NT2/D1 (cell line): ENCODE measurements around the gene ECM1.

Experiments used
- DNase-seq: peaks from one replicate; pipeline ENCODE4 v3.0.0-alpha.2; 2011; ENCODE audit warnings: low read depth, low spot score
- H3K27me3 ChIP-seq: 2 replicates; pipeline ENCODE4 v1.6.0; 2011; ENCODE audit warnings: mild to moderate bottlenecking; ENCODE audit not compliant: insufficient read length, insufficient read depth
- H3K36me3 ChIP-seq: 2 replicates; pipeline ENCODE4 v1.6.1; 2011; ENCODE audit warnings: mild to moderate bottlenecking, low read length, mixed read lengths; ENCODE audit not compliant: insufficient read depth, insufficient read length
- H3K4me1 ChIP-seq: 2 replicates; pipeline ENCODE4 v1.5.1; 2011; ENCODE audit not compliant: insufficient read depth, insufficient read length
- H3K4me3 ChIP-seq: 2 replicates; pipeline ENCODE4 v1.5.1; 2011; ENCODE audit warnings: low read depth; ENCODE audit not compliant: insufficient read length
- H3K9ac ChIP-seq: 2 replicates; pipeline ENCODE4 v1.6.0; 2011; ENCODE audit warnings: low read depth; ENCODE audit not compliant: insufficient read length
- H3K9me3 ChIP-seq: 2 replicates; pipeline ENCODE4 v1.5.1; 2011; ENCODE audit warnings: mild to moderate bottlenecking, low read length; ENCODE audit not compliant: insufficient read depth
- SUZ12 ChIP-seq: IDR thresholded peaks from 2 replicates; pipeline ENCODE4 v1.6.1; 2011; ENCODE audit not compliant: insufficient read length, insufficient read depth; ENCODE audit errors: extremely low read depth
- YY1 ChIP-seq: IDR thresholded peaks from 2 replicates; pipeline ENCODE4 v1.6.1; 2011; ENCODE audit not compliant: insufficient read length, insufficient read depth
- ZNF274 ChIP-seq: IDR thresholded peaks from 2 replicates; pipeline ENCODE4 v1.6.1; 2011; ENCODE audit warnings: mild to moderate bottlenecking, low read depth, low read length

ECM1 gene

DNA sequence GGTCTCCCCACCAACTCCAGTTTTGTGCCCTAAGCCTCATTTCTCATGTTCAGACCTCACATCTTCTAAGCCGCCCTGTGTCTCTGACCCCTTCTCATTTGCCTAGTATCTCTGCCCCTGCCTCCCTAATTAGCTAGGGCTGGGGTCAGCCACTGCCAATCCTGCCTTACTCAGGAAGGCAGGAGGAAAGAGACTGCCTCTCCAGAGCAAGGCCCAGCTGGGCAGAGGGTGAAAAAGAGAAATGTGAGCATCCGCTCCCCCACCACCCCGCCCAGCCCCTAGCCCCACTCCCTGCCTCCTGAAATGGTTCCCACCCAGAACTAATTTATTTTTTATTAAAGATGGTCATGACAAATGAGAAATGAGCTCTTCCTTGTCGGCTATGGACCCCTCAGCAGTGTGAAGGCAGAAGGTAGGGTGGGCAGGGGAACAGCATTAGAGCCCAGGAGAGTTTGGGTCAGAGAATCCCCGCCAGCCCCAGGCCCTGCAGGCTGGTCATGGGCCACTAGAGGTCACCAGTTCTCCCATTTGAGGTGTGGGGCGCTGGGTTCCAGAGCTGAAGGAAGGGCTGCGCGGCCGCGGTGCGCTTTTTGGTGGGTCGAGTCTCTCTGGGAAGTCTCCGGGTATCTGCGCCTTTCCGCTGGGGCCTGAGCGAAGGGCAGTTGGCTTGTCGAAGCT, 52.8 kb downstream of the ECM1 start:
- DNase-seq = peak; percentile 94
- Histone ChIP-seq H3K36me3 (peaks cover 59% of the 10 kb centered on the region), H3K4me1 (peaks cover 20% of the 10 kb centered on the region), H3K4me3 (peak overlapping the region; percentile 58), H3K27me3 (no peaks in the 10 kb centered on the region), H3K9me3 (no peaks in the 10 kb centered on the region), H3K9ac (peak overlapping the region; percentile 92)
- TF ChIP-seq YY1 (no peak), SUZ12 (no peak)

DNA sequence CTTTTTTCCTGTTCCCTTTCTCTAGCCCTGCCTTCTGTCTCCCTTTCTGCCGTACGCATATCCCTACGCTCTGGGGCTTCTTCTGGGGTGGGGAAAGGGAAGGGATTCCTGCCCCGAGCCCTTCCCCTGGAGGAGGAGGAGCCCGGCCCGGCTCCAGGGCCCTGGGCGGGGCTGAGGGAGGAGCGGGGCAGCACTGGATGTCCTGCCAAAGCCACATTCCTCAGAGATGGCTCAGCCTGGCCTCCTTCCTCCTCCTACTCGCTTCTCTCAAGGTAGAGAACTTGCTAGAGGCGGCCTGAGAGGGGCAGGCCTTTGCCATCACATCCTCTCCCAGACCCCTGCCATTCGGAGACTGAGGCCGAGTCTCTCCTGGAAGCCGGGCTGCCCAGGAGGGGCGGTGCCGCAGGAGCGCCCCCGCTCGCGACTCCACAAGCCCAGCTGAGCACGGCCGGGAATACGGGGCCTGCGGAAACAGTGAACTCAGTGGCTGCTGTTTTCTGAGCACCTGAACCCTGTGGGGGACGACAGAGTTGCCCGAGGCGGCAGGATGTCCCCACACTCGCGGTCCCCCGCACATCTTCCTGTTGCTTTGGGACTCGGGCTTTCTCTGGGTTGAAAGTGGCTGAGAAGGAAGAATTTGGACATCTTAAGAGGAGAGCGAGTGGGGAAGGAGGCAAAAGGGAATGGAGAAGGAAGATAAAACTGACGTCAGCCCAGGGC, 53.5 kb downstream of the ECM1 start:
- H3K4me3 ChIP-seq = peak overlapping the region; percentile 58
- peak; percentile 99 for DNase-seq
- peak overlapping the region; percentile 98 for H3K9ac ChIP-seq
- peaks cover 53% of the 10 kb centered on the region for H3K36me3 ChIP-seq
- H3K9me3 ChIP-seq = no peaks in the 10 kb centered on the region
- no peaks in the 10 kb centered on the region for H3K27me3 ChIP-seq
- peaks cover 20% of the 10 kb centered on the region for H3K4me1 ChIP-seq
- TF ChIP-seq SUZ12 (no peak), YY1 (no peak), ZNF274 (no peak)

DNA sequence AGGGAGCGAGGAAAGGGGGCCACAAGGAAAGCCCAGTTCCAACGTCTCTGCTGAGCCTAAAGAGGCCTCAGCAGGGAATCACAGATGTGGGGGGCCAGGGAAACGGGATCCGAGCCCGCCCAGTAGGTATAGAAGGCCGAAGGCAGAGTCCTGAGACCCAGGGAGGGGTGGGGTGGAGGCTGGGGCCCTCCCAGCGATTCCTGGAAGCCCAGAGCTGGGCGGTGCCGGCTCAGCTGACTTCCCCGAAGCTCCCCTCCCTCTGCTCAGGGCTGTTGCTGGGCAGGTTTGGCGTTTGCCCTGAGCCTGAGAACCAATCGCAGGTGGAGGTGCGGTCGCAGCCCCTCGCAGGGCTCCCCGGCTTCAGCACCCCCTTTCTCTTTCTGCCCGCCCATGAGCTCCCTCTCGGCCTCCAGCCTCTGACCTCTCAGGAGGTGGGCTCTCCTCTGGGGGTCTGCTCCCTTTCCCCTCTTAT, 54.1 kb downstream of the ECM1 start:
- Histone ChIP-seq H3K4me1 (peaks cover 23% of the 10 kb centered on the region), H3K27me3 (no peaks in the 10 kb centered on the region), H3K36me3 (peaks cover 49% of the 10 kb centered on the region), H3K9ac (peak overlapping the region; percentile 98), H3K4me3 (peak overlapping the region; percentile 58), H3K9me3 (no peaks in the 10 kb centered on the region)
- peak; percentile 90 for DNase-seq
- TF ChIP-seq SUZ12 (no peak), ZNF274 (no peak), YY1 (no peak)

DNA sequence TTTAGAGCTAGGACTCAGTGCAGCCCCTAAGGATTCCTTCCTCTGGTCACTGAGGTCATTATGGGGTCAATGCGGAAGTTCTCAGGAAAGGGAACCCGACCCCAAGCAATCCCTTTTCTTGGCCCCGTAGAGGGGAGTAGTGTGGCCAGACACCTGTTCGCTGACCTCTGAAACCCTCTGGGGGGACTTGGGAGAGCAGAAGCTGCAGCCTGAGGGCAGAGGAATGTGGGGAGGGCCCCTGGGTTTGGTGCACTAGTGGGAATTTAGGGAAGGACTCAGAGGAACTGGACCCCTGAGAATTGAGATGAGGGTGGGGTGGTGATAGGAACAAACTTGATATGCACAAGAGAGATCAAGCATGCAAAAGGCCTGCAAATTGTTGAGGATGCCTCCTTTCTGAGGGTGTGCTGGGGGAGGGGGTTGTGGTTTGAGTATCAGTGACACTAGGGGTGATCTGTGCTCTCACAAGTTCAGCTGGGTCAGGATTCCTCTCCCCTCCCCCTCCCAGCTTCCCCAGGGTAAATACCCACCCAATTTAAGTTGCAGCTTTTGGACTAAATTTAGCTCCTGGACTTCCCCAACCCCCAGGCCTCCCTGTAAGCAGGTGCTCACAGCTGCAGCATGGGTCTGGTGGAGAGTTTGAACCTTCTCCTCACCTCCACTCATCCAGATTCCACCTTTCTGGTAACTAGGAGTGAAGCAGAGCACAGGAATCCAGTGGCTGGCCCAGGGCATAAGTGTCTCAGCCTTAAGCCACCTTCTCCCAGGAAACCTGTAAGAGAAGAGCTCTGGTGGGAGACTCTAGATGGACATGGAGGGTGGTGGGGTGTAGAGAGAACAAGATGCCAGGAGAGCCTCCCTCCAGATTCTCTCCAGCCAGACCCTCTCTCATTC, 54.8 kb downstream of the ECM1 start:
- Histone ChIP-seq H3K36me3 (peaks cover 42% of the 10 kb centered on the region), H3K9me3 (no peaks in the 10 kb centered on the region), H3K4me3 (peak overlapping the region; percentile 58), H3K4me1 (peaks cover 23% of the 10 kb centered on the region), H3K9ac (peak overlapping the region; percentile 98), H3K27me3 (no peaks in the 10 kb centered on the region)
- TF ChIP-seq ZNF274 (no peak), SUZ12 (no peak), YY1 (no peak)
- no peak for DNase-seq
